Esophagus muscularis mucosa (tissue), 4 donors: ENCODE measurements around the gene PFN2.

Source experiments
- CTCF ChIP-seq, 3 experiments: fragments of 200-600 bp in 2 of 3; fragments of 450-650 bp in 1 of 3; sonication (generic) in 2 of 3; IDR thresholded peaks; one replicate each; pipeline ENCODE4 v1.5.1; 2017 to 2019; ENCODE audit warnings: antibody characterized with exemption in 3 of 3, mild to moderate bottlenecking in 2 of 3, moderate library complexity in 1 of 3
- EP300 ChIP-seq: sonication (generic); formaldehyde crosslinking; IDR thresholded peaks from one replicate; pipeline ENCODE4 v1.6.1; 2017; ENCODE audit warnings: antibody characterized with exemption
- POLR2A ChIP-seq: fragments of 450-650 bp; IDR thresholded peaks from one replicate; pipeline ENCODE4 v1.6.1; 2017; ENCODE audit warnings: antibody characterized with exemption, moderate library complexity, mild to moderate bottlenecking, low read depth
- POLR2AphosphoS5 ChIP-seq, 2 donors: sonication (generic); formaldehyde crosslinking; IDR thresholded peaks; one replicate each; pipeline ENCODE4 v1.6.1; 2017; ENCODE audit warnings: antibody characterized with exemption in 2 of 2

- TF ChIP-seq POLR2A = no peak
- no peak for TF ChIP-seq CTCF (IDR thresholded peaks at IDR 0.05)
- TF ChIP-seq EP300 = no peak
- no peak for TF ChIP-seq POLR2AphosphoS5 (IDR thresholded peaks at IDR 0.05)
These were observed 5.2 kb upstream of the PFN2 start for GRCh38 chr3:149975919-149976318.
